HepG2 (cell line): Measurements from ENCODE around the gene PRICKLE2. TPM values are rescaled to one million over a fixed set of nuclear protein-coding genes. Genes with fewer than 3 reads are reported as not detected.

Source experiments
- ATAC-seq: fragments of 200-7000 bp; cut with Tn5 transposase; 3 replicates; pipeline ENCODE4 v1.9.1; 2020; ENCODE audit warnings: mild to moderate bottlenecking, moderate library complexity
- BruUV-seq: library from RNA; stranded (reverse); fragments of 400-500 nt; replicated peaks from 2 replicates; lab custom pipeline; 2021; lab: Mats Ljungman, UMichigan
- CTCF ChIA-PET: fragments of 300-600 bp; formaldehyde crosslinking; extraction: SDS; loops from one replicate; lab custom pipeline; 2021; ENCODE audit warnings: low total read pairs, inconsistent platforms, low intra/inter-chr PET ratio; lab: Yijun Ruan, JAX
- POLR2A ChIA-PET: fragments of 350-600 bp; sonication (Branson Sonifier 250); formaldehyde crosslinking; loops from one replicate; lab custom pipeline; 2020; ENCODE audit warnings: antibody characterized with exemption, inconsistent platforms; lab: Yijun Ruan, JAX
- DNase-seq: peaks from one replicate; pipeline ENCODE4 v3.0.0-alpha.2; 2015; ENCODE audit warnings: low spot score
- FAIRE-seq: peaks from 3 replicates; lab custom pipeline; 2011; peaks lifted over from hg19 to GRCh38; lab: Jason Lieb, UNC
- H2AFZ ChIP-seq: one replicate; pipeline ENCODE4 v1.6.1; 2011; ENCODE audit warnings: low read length, inconsistent platforms
- H3K27ac ChIP-seq: fragments of 300-600 bp; 3 replicates; pipeline ENCODE4 v1.8.0; 2011; ENCODE audit warnings: mixed run types, mild to moderate bottlenecking, mixed read lengths, low read length, inconsistent platforms; ENCODE audit not compliant: insufficient read depth; ENCODE audit errors: extremely low read length
- H3K27me3 ChIP-seq, 2 experiments: fragments of 200-600 bp in 1 of 2; 2 replicates in 1 of 2; 3 replicates in 1 of 2; pipeline versions ENCODE4 v1.6.0 to v1.8.0; 2011; ENCODE audit warnings: low read length in 2 of 2, mild to moderate bottlenecking in 2 of 2, moderate library complexity in 2 of 2, inconsistent platforms in 1 of 2; ENCODE audit not compliant: insufficient read depth in 2 of 2, control insufficient read depth in 1 of 2
- H3K36me3 ChIP-seq, 2 experiments: fragments of 200-600 bp in 1 of 2; replicated peaks in 1 of 2; 2 replicates in 1 of 2; 3 replicates in 1 of 2; pipeline versions ENCODE4 v1.5.1 to v1.8.0; 2011; ENCODE audit warnings: low read length in 2 of 2, inconsistent platforms in 1 of 2; ENCODE audit not compliant: insufficient read depth in 2 of 2, control insufficient read depth in 1 of 2
- H3K4me1 ChIP-seq: 2 replicates; pipeline ENCODE4 v1.5.1; 2012; ENCODE audit warnings: low read length, inconsistent platforms; ENCODE audit not compliant: insufficient read depth
- H3K4me2 ChIP-seq: 2 replicates; pipeline ENCODE4 v1.6.0; 2011; ENCODE audit warnings: low read depth, low read length, inconsistent platforms
- H3K4me3 ChIP-seq, 3 experiments: fragments of 200-600 bp in 1 of 3; sonication (generic), shearing (Covaris generic) in 1 of 3; replicated peaks in 1 of 3; 2 replicates each; pipeline ENCODE4 v1.5.1; 2011 to 2016; ENCODE audit warnings: low read length in 3 of 3, inconsistent platforms in 2 of 3, low read depth in 2 of 3, mild to moderate bottlenecking in 2 of 3, control low read depth in 1 of 3, mixed read lengths in 1 of 3; ENCODE audit not compliant: insufficient read depth in 1 of 3
- H3K79me2 ChIP-seq: one replicate; pipeline ENCODE4 v1.6.1; 2011; ENCODE audit warnings: low read length, inconsistent platforms; ENCODE audit not compliant: insufficient read depth
- H3K9ac ChIP-seq: 2 replicates; pipeline ENCODE4 v1.6.0; 2011; ENCODE audit warnings: mild to moderate bottlenecking, low read depth, low read length, inconsistent platforms; ENCODE audit not compliant: insufficient read depth
- H3K9me3 ChIP-seq: 2 replicates; pipeline ENCODE4 v1.5.1; 2012; ENCODE audit warnings: mild to moderate bottlenecking, low read length
- H4K20me1 ChIP-seq: 2 replicates; pipeline ENCODE4 v1.6.0; 2011; ENCODE audit warnings: inconsistent platforms, mild to moderate bottlenecking, low read length, moderate library complexity; ENCODE audit not compliant: insufficient read depth
- CREBL2 ChIP-seq: sonication (generic); formaldehyde crosslinking; IDR thresholded peaks from 2 replicates; pipeline ENCODE4 v1.8.1; 2023; ENCODE audit warnings: missing genetic modification reagents, mild to moderate bottlenecking, borderline replicate concordance
- E2F1 ChIP-seq: sonication (generic); formaldehyde crosslinking; IDR thresholded peaks from 2 replicates; pipeline ENCODE4 v1.5.0; 2020; ENCODE audit warnings: missing genetic modification reagents
- FOXA1 ChIP-seq, 2 experiments: fragments of 450-650 bp in 1 of 2; sonication (generic) in 1 of 2; formaldehyde crosslinking in 1 of 2; IDR thresholded peaks; 2 replicates each; pipeline versions ENCODE4 v1.4.0 to v1.6.1; 2016 to 2020; ENCODE audit warnings: missing genetic modification reagents in 1 of 2
- FOXP1 ChIP-seq, 2 experiments: fragments of 450-650 bp in 1 of 2; IDR thresholded peaks; 2 replicates each; pipeline ENCODE4 v1.6.1; 2017 to 2018; ENCODE audit warnings: antibody characterized with exemption in 1 of 2
- NCOA5 ChIP-seq: sonication (generic); formaldehyde crosslinking; IDR thresholded peaks from 2 replicates; pipeline ENCODE4 v1.4.0; 2020; ENCODE audit warnings: missing genetic modification reagents
- NFE2 ChIP-seq: sonication (generic); formaldehyde crosslinking; IDR thresholded peaks from 2 replicates; pipeline ENCODE4 v1.4.0; 2020; ENCODE audit warnings: missing genetic modification reagents
- POGZ ChIP-seq: sonication (generic); formaldehyde crosslinking; IDR thresholded peaks from 2 replicates; pipeline ENCODE4 v1.4.0; 2020; ENCODE audit warnings: mild to moderate bottlenecking, missing genetic modification reagents
- THAP7 ChIP-seq: sonication (generic); formaldehyde crosslinking; IDR thresholded peaks from 2 replicates; pipeline ENCODE4 v1.8.1; 2023; ENCODE audit warnings: mild to moderate bottlenecking, missing genetic modification reagents
- ZNF674 ChIP-seq: sonication (generic); formaldehyde crosslinking; IDR thresholded peaks from 2 replicates; pipeline ENCODE4 v1.5.0; 2020; ENCODE audit warnings: low read depth, mild to moderate bottlenecking, missing genetic modification reagents
- ZNF800 ChIP-seq: sonication (generic); formaldehyde crosslinking; IDR thresholded peaks from 2 replicates; pipeline ENCODE4 v1.4.0; 2020; ENCODE audit warnings: missing genetic modification reagents
- ZNF879 ChIP-seq: sonication (generic); formaldehyde crosslinking; IDR thresholded peaks from 2 replicates; pipeline ENCODE4 v1.8.1; 2023; ENCODE audit warnings: missing genetic modification reagents
- in situ Hi-C: cut with HindIII; loops from 2 replicates; pipeline ENCODE4 v1.10.0; 2017; ENCODE audit warnings: low pct_unique_long_range_greater_than_20kb; ENCODE audit not compliant: extremely low pct_ligation_motif_present
- intact Hi-C: fragments of 100-400 bp; cut with micrococcal nuclease; formaldehyde crosslinking; loops from one replicate; pipeline ENCODE4 v1.10.0; 2022; ENCODE audit not compliant: unreplicated experiment
- polyA plus RNA-seq, 8 experiments: library from polyadenylated mRNA; depleted of rRNA in 3 of 8; stranded (reverse) in 7 of 8; unstranded in 1 of 8; fragments of >200 nt; fragmentation: Illumina TruSeq in 4 of 8; extraction: Trizol in 4 of 8; gene quantifications; 2 replicates each; pipeline versions ENCODE4 v1.2.1 to v1.2.3, GENCODE V29; 2011 to 2016; ENCODE audit warnings: low read depth in 4 of 8, missing spikeins in 1 of 8, mixed read lengths in 1 of 8; ENCODE audit not compliant: insufficient read depth in 1 of 8
- total RNA-seq, 5 experiments: library from RNA; depleted of rRNA; stranded (reverse); fragments of >200 nt; fragmentation: Illumina TruSeq; extraction: Trizol; gene quantifications; 2 replicates each; pipeline ENCODE4 v1.2.3, GENCODE V29; 2016; ENCODE audit warnings: low read depth in 1 of 5

The PRICKLE2 gene
- total and polyA plus RNA-seq, 2 of the 13 experiments (the other 11 are each of a cell fraction or from before 2014, with no cell fraction given): 0.01 to 0.07 TPM

GRCh38 chr3:64257100-64257755 lies 32.0 kb upstream of the PRICKLE2 start:
- Histone ChIP-seq H3K27me3 (no peaks in the 10 kb centered on the region), H3K9ac (no peak overlapping the region), H3K4me3 (no peak overlapping the region), H2AFZ (no peak overlapping the region), H3K9me3 (no peaks in the 10 kb centered on the region), H4K20me1 (no peaks in the 10 kb centered on the region), H3K27ac (no peak overlapping the region), H3K4me1 (peaks cover 18% of the 10 kb centered on the region), H3K4me2 (no peak overlapping the region), H3K36me3 (no peaks in the 10 kb centered on the region), H3K79me2 (no peaks in the 10 kb centered on the region)
- intact Hi-C loops: no loop called here
- in situ Hi-C loops: no loop called here
- BruUV-seq: no TSS peak
- FAIRE-seq: no peak
- ATAC-seq: no peak
- POLR2A ChIA-PET: no interaction called here
- CTCF ChIA-PET: no interaction called here
- DNase-seq: no peak
- TF ChIP-seq ZNF879 (CRISPR knock-in tag) (no peak), POGZ (CRISPR knock-in tag) (no peak), FOXP1 (IDR thresholded peaks at IDR 0.05) (no peak), FOXP1 (CRISPR knock-in tag; IDR thresholded peaks at IDR 0.05) (no peak), NCOA5 (CRISPR knock-in tag) (no peak), NFE2 (no peak), FOXA1 (IDR thresholded peaks at IDR 0.05) (no peak), FOXA1 (CRISPR knock-in tag; IDR thresholded peaks at IDR 0.05) (no peak), CREBL2 (CRISPR knock-in tag) (no peak), ZNF800 (CRISPR knock-in tag) (no peak), E2F1 (no peak), THAP7 (CRISPR knock-in tag) (no peak), ZNF674 (CRISPR knock-in tag) (no peak)
